Stomach smooth muscle (tissue), 2 donors: ENCODE data around the gene TPPP.

Source experiments
- H3K27ac ChIP-seq: one replicate; pipeline ENCODE4 v1.7.0; 2013; ENCODE audit warnings: mild to moderate bottlenecking, low read length, inconsistent platforms
- H3K27me3 ChIP-seq, 2 donors: one replicate each; pipeline ENCODE4 v1.7.0; 2013; ENCODE audit warnings: low read length in 2 of 2; ENCODE audit not compliant: insufficient read depth in 2 of 2, control insufficient read depth in 1 of 2
- H3K36me3 ChIP-seq, 2 donors: one replicate each; pipeline ENCODE4 v1.7.0; 2013; ENCODE audit warnings: low read length in 2 of 2; ENCODE audit not compliant: control insufficient read depth in 2 of 2, insufficient read depth in 2 of 2
- H3K4me1 ChIP-seq: one replicate; pipeline ENCODE4 v1.7.0; 2013; ENCODE audit warnings: low read length; ENCODE audit not compliant: control insufficient read depth, insufficient read depth
- H3K4me3 ChIP-seq, 2 donors: one replicate each; pipeline ENCODE4 v1.7.0; 2013; ENCODE audit warnings: low read length in 2 of 2
- H3K9ac ChIP-seq, 2 donors: one replicate each; pipeline ENCODE4 v1.7.0; 2013; ENCODE audit warnings: low read length in 2 of 2, mild to moderate bottlenecking in 1 of 2
- H3K9me3 ChIP-seq, 2 donors: one replicate each; pipeline ENCODE4 v1.7.0; 2013; ENCODE audit warnings: low read length in 2 of 2; ENCODE audit not compliant: control insufficient read depth in 2 of 2
- donor health status: healthy.
- donor health status: Pancreatic carcinoma.

The TPPP gene

DNA sequence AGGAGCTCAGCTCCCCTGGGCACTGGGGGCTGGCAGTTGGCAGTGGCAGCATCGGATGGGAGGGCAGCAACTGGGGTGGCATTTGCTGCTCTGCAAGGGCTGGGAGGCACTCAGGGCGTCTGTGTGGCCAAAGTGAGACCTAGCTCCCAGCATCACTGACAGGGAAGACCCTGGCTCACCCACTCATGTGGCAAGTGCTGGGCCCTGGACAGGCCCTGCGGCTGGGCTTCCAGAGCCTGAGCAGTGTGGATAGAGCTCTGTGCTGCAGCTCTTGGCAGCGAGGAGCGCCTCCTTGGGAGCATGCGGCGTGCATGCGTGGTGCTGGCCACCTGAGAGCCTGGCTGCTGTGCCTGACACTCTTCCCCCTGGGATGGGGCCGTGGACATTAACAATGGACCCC lies 70.8 kb downstream of the TPPP start:
- Histone ChIP-seq H3K36me3 (peaks cover 24 to 34% of the 10 kb centered on the region in 2 donors), H3K27me3 (no peaks in the 10 kb centered on the region), H3K9me3 (no peaks in the 10 kb centered on the region), H3K4me1 (no peaks in the 10 kb centered on the region), H3K4me3 (no peak overlapping the region), H3K9ac (no peak overlapping the region), H3K27ac (no peak overlapping the region)

DNA sequence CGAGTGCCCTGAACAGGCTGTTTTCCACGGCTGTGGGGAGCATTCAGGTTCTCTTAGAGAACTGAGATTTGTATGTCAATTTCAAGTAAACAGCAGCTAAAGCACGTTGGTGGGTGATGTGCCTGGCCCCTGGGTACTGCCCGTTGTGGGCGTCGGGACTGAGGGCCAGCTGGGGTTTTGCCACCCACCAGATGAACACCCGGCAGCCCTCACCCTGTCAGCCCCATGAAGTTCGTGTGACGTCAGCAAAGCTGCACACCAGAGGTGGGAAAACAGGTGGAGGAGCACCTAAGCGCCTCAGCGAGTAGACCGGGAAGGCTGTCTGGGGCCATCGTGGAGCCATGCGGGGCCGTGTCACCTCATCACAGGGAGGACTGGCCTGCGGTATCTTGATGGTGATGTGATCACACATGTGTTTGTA lies 71.8 kb downstream of the TPPP start:
- no peak overlapping the region for H3K4me3 ChIP-seq
- H3K9me3 ChIP-seq = no peaks in the 10 kb centered on the region
- H3K27ac ChIP-seq = no peak overlapping the region
- no peaks in the 10 kb centered on the region for H3K4me1 ChIP-seq
- peaks cover 24 to 34% of the 10 kb centered on the region in 2 donors for H3K36me3 ChIP-seq
- H3K27me3 ChIP-seq = no peaks in the 10 kb centered on the region
- no peak overlapping the region for H3K9ac ChIP-seq

DNA sequence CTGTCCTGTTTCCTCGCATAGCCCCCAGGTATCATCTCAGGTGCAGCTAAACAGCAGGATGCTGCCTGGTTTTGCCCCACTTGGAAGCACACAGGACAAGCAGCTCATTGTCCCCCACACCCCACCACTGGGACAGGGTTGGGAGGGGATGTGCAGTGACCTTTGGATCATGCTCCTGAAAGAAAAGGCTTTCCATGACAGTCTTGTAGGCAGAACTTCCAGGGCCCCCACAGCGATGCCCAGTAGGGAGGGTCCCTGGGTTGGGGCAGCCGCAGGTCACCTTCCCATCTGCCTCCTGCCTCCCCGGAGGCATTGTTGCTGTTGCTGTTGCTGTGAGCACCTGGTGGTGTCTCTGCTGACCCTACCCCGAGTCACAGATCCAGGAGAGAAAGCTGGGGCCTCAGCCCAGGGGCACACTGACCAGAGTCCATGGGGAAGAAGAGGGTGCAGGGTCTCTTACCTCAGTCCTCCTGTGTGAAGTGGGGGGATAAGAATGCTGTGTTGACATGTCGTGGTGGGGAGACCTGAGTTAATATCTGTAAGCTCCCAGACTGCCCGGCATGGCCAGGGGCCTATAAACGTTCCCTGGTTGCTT lies 72.5 kb downstream of the TPPP start:
- H3K4me3 ChIP-seq = no peak overlapping the region
- H3K9ac ChIP-seq = no peak overlapping the region
- H3K9me3 ChIP-seq = no peaks in the 10 kb centered on the region
- no peak overlapping the region for H3K27ac ChIP-seq
- no peaks in the 10 kb centered on the region for H3K4me1 ChIP-seq
- peaks cover 21 to 33% of the 10 kb centered on the region in 2 donors for H3K36me3 ChIP-seq
- no peaks in the 10 kb centered on the region for H3K27me3 ChIP-seq

DNA sequence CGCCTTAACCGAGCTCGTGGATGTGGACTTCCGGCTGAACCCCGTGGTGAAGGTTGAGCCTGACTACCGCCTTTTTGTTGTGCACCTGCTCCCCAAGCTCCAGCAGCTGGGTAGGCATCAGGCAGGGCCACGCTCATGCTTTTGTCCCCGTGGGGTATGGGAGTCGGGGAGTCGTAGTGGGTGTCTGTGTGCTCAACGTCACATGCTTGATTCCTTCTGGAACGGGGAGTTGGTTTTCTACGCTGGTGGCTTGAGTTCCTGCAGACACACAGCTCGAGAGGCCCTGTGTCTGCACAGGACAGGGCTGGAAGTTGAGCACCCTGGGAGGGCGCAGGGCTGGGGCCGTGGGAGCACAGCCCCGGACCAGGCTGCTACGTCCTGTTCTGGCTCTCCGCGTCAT lies 73.0 kb downstream of the TPPP start:
- no peaks in the 10 kb centered on the region for H3K4me1 ChIP-seq
- no peak overlapping the region for H3K27ac ChIP-seq
- no peak overlapping the region for H3K9ac ChIP-seq
- no peak overlapping the region for H3K4me3 ChIP-seq
- H3K9me3 ChIP-seq = no peaks in the 10 kb centered on the region
- H3K36me3 ChIP-seq = peaks cover 21 to 31% of the 10 kb centered on the region in 2 donors
- no peaks in the 10 kb centered on the region for H3K27me3 ChIP-seq

DNA sequence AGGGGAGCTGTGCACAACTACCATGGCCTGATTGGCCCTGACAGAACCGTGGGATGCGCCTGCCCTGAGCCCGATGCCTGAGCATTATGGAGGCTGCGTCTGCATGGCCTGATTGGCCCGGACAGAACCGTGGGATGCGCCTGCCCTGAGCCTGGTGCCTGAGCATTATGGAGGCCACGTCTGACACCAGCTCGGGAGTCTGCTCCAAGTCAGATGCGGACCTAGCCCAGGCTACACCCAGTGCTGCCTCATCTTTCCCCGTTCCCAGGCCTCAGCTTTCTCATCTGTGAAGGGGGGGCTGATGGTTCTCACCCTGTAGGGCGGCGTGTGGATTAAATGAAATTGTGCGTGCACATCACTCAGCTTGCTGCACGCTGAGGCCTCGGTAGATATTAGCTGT lies 73.7 kb downstream of the TPPP start:
- H3K36me3 ChIP-seq = peaks cover 21 to 24% of the 10 kb centered on the region in 2 donors
- H3K9me3 ChIP-seq = no peaks in the 10 kb centered on the region
- no peak overlapping the region for H3K9ac ChIP-seq
- H3K27ac ChIP-seq = no peak overlapping the region
- H3K4me3 ChIP-seq = no peak overlapping the region
- no peaks in the 10 kb centered on the region for H3K27me3 ChIP-seq
- no peaks in the 10 kb centered on the region for H3K4me1 ChIP-seq

DNA sequence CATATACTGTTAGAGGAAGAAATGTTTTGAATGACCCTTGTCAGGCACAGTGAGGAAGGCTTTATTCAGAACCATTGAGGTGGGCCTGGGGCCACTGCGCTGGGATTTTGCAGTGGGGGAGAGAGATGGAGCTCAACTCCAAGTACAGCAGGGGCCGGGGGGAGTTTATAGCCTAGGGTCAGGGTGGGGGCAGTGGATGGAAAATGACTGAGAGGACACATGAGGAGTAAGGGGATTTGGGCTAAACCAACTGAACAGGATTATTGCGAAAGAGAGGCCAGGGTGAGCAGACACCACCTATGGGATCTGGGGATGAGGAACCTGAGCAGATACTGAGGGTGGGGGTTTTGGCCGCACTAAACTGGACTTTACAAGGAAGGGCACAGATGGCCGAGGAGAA lies 74.7 kb downstream of the TPPP start:
- Histone ChIP-seq H3K27me3 (no peaks in the 10 kb centered on the region), H3K9ac (no peak overlapping the region), H3K4me1 (no peaks in the 10 kb centered on the region), H3K9me3 (no peaks in the 10 kb centered on the region), H3K36me3 (peaks cover 21 to 24% of the 10 kb centered on the region in 2 donors), H3K27ac (no peak overlapping the region), H3K4me3 (no peak overlapping the region)

DNA sequence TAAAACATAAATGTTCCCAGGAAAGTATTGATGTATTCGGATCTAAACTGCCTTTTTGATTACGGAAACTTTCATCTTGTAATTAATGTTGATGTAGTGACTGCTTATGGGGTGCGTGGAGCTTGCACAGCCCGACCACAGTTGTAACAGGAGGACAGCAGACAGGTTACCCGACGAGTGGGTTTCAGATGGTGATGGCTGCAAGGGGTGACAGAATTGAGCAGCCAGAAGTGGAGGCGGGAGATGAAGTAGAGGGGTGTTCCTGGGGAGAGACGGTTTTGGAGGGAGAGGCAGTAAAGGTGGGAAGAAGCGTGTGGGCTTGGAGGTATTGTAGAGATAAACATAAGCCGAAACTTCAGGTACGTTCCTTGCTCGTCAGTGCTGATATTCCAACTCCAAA lies 75.3 kb downstream of the TPPP start:
- H3K27me3 ChIP-seq = no peaks in the 10 kb centered on the region

DNA sequence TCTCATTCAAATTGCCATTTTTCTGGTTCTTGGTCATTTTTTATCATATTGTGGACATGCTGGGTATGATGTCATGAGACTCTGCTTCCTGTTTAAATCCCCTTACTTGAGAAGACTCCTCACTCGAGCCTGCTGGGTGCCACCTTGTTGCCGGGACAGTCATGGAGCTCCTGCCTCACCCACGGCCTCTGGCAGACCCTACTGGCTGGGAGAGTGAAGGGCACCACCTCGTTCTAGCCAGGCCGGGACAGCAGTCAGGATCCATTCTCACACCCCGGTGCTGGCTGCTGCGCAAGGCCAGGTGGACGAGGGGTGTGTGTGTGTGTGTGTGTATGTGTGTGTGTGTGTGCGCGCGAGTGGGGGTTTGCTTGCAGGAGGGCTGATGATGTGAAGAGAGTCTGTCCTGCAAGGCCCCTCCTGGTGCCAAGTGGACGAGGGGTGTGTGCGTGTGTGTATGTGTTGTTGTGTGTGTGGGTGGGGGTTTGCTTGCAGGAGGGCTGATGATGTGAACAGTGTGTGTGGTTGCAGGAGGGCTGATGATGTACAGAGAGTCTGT lies 76.6 kb downstream of the TPPP start:
- no peak overlapping the region for H3K4me3 ChIP-seq
- H3K27ac ChIP-seq = no peak overlapping the region
- H3K9me3 ChIP-seq = no peaks in the 10 kb centered on the region
- H3K9ac ChIP-seq = no peak overlapping the region
- H3K36me3 ChIP-seq = peaks cover 18 to 21% of the 10 kb centered on the region in 2 donors
- H3K4me1 ChIP-seq = peaks cover 8% of the 10 kb centered on the region
- H3K27me3 ChIP-seq = no peaks in the 10 kb centered on the region

More for the DNA sequence above, 75.3 kb downstream of the TPPP start:
- Histone ChIP-seq H3K9me3 (no peaks in the 10 kb centered on the region), H3K36me3 (peaks cover 21 to 24% of the 10 kb centered on the region in 2 donors), H3K9ac (no peak overlapping the region), H3K27ac (no peak overlapping the region), H3K4me3 (no peak overlapping the region), H3K4me1 (peaks cover 2% of the 10 kb centered on the region)

DNA sequence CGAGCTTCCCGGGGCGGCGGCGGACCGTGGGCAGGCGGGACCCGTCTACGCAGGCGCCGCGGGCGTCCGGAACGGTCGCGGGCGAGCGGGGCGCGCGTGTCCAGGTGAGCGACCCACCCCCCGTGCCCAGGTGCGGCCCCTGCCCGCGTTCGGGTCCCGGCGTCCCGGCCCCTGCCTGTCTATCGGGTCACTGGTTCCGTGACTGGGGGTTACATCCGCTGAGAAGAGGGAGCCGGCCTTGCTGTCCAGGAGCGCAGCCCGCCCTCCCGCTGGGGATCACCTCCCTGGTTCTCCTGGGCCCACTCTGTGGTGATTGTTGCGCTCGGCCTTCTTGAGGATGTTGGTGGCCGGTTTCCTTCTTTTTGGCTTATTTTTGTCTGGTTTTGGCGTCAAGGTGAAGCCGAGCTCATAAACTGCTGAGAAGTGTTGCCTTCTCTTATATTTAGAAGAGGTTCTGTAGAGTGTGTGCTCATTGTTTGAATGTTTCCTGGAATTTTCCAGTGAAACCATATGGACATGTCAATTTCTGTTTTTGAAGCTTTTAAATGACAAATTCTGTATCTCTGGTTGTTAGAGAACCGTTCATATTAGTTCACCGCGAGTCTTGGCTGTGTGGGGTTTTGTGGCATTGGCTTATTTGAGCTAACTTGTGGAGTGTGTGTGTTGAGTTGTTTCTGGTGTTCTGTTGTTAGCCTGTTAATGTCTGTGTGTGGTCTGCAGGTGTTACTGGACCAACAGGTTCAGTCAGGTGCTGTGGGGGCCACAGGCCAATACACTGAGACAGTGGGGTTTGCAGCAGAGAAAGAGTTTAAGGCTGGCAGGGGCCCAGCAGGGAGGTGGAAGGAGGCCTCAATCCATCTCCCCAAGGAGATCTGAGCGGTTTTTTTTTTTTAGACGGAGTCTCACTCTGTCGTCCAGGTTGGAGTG lies 80.4 kb downstream of the TPPP start:
- Histone ChIP-seq H3K4me1 (peaks cover 11% of the 10 kb centered on the region), H3K9me3 (no peaks in the 10 kb centered on the region), H3K27me3 (peaks cover 0 to 2% of the 10 kb centered on the region in 2 donors), H3K4me3 (peak overlapping the region; percentile 73 to 80), H3K27ac (no peak overlapping the region), H3K36me3 (no peaks in the 10 kb centered on the region), H3K9ac (peak overlapping the region; percentile 57 to 72)

DNA sequence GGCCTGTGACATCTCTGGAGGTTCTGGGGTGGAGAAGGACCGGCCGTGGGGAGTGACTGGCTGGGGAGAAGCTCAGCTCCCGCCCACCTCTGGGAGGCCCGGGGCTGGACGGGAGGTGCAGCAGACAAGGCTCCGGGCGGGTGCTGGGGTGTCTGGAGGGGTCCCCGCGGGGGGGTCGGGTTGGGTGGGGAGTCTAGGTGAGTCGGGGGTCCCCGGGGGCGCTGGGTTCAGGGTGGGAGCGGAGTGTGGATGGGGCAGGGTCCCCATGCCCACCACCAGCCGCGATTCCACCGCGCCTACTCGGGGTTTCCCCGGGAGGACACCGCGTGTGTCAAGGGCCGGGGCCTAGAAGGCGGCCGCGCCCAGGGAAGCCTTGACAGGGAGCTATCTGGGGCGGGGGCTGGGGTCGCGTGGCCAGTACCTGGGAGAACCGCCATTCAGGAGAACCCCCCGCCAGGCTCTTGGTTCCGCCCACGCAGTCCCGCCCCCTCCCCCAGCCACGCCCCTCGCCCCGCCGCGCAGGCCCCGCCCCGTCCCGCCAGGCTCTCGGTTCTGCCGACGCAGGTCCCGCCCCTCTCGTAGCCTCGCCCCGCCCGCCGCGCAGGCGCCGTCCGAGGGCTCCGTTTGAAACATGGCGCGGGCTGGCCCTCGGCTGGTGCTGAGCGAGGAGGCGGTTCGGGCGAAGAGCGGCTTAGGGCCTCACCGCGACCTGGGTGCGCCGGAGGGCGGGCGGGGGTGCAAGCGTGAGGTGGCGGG lies 81.2 kb downstream of the TPPP start, which contains the start of gene CEP72:
CEP72 (plus strand) TSS at position 610 of the 756 bp plus-strand sequence; CDS start at position 632, 22 bp downstream.
- Histone ChIP-seq H3K9me3 (no peaks in the 10 kb centered on the region), H3K4me1 (peaks cover 11% of the 10 kb centered on the region), H3K27ac (no peak within 1 kb of the TSS), H3K9ac (peak within 1 kb of the TSS; percentile 57 to 72), H3K4me3 (peak within 1 kb of the TSS; percentile 73 to 80), H3K27me3 (peaks cover 0 to 4% of the 10 kb centered on the region in 2 donors), H3K36me3 (no peaks in the 10 kb centered on the region)
